ENCODE data around the gene TMEM144. TPM values are rescaled to one million over a fixed set of nuclear protein-coding genes. Genes with fewer than 3 reads are reported as not detected.

The TMEM144 gene
- total RNA-seq, 1 experiment from 2014 or later: 3.4 TPM

DNA sequence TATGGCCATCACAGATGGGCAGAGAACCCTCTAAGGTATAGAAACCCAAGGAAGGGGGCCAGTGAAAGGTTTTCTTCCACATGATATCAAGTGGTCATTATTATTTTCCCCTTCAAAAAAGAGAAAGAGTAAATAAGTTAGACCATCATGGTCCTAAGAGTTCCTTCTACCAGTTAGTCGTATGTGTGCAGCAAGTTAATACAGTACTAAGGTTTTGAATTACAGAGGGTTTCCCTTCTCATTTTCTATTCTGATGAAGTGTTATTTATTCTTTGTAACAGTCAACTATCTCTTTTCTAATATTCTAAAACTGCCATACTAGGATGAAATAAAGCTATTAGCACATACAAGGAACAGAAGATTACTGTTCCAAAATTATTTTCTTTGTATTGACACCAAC is 94.4 kb downstream of the TMEM144 start:
- H2BK5ac ChIP-seq (ENCODE audit: insufficient read length, low read length): no peak overlapping the region
- H4K91ac ChIP-seq (ENCODE audit: insufficient read length, low read depth, low read length): no peak overlapping the region
- no peaks in the 10 kb centered on the region for H3K9me3 ChIP-seq (ENCODE audit: control insufficient read depth, low read depth, low read length)
- H3K4me1 Mint-ChIP-seq: peaks cover 0 to 2% of the 10 kb centered on the region in 2 experiments; a peak in 1 of 4 replicates
- no peak overlapping the region for H2BK20ac ChIP-seq (ENCODE audit: low read depth, low read length, poor library complexity, severe bottlenecking)
- H3K36me3 Mint-ChIP-seq (ENCODE audit: insufficient read depth in 1 of 3, low read depth in 3 of 3): peaks cover 0 to 2% (median 0%) of the 10 kb centered on the region in 3 experiments; a peak in 2 of 7 replicates
- no peak overlapping the region for H4K8ac ChIP-seq (replicated peaks; ENCODE audit: insufficient read length, low read depth, low read length)
- H3K56ac ChIP-seq (ENCODE audit: insufficient read length, low read depth, low read length): no peak overlapping the region
- H3K27ac Mint-ChIP-seq: no peak overlapping the region
- no peak for DNase-seq
- no CpG with 5 or more reads among the region's 1 CpG for WGBS (ENCODE audit: extremely low coverage, insufficient read length, low lambda C conversion rate)
- H3K4me3 Mint-ChIP-seq: no peak overlapping the region
- no peak overlapping the region for H3K4me2 ChIP-seq (ENCODE audit: insufficient read depth, insufficient read length, low read length)
- no peak overlapping the region for H2BK120ac ChIP-seq (ENCODE audit: low read depth, low read length, poor library complexity, severe bottlenecking)
- H3K4me1 ChIP-seq (ENCODE audit: insufficient read depth, low read length): no peaks in the 10 kb centered on the region
- no peaks in the 10 kb centered on the region for H3K23me2 ChIP-seq (ENCODE audit: insufficient read length, low read depth, low read length, poor library complexity, severe bottlenecking)
- H3K9ac ChIP-seq (ENCODE audit: extremely low read depth, insufficient read length, low read length): no peak overlapping the region
- no peak overlapping the region for H2AK5ac ChIP-seq (ENCODE audit: insufficient read length, low read length)
- H2BK15ac ChIP-seq (ENCODE audit: low read depth, low read length): no peak overlapping the region
- no peaks in the 10 kb centered on the region for H3K79me2 ChIP-seq (ENCODE audit: insufficient read depth, low read length)
- H3K4ac ChIP-seq (ENCODE audit: low read depth, low read length): no peak overlapping the region
- H3K23ac ChIP-seq (ENCODE audit: insufficient read length, low read depth, low read length): no peak overlapping the region
- no peaks in the 10 kb centered on the region for H3K27me3 ChIP-seq (ENCODE audit: insufficient read depth, low read length)
- TF ChIP-seq, protein P1, sequence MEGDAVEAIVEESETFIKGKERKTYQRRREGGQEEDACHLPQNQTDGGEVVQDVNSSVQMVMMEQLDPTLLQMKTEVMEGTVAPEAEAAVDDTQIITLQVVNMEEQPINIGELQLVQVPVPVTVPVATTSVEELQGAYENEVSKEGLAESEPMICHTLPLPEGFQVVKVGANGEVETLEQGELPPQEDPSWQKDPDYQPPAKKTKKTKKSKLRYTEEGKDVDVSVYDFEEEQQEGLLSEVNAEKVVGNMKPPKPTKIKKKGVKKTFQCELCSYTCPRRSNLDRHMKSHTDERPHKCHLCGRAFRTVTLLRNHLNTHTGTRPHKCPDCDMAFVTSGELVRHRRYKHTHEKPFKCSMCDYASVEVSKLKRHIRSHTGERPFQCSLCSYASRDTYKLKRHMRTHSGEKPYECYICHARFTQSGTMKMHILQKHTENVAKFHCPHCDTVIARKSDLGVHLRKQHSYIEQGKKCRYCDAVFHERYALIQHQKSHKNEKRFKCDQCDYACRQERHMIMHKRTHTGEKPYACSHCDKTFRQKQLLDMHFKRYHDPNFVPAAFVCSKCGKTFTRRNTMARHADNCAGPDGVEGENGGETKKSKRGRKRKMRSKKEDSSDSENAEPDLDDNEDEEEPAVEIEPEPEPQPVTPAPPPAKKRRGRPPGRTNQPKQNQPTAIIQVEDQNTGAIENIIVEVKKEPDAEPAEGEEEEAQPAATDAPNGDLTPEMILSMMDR (conservative IDR thresholded peaks at IDR 0.05): no peak
- no peak overlapping the region for H3T11ph ChIP-seq (ENCODE audit: low read length)
- H3K18ac ChIP-seq (ENCODE audit: insufficient read length, low read depth, low read length): no peak overlapping the region
- no peaks in the 10 kb centered on the region for H3K27me3 Mint-ChIP-seq (ENCODE audit: low read depth)
- H3K79me1 ChIP-seq (ENCODE audit: insufficient read depth, low read depth, low read length, poor library complexity, severe bottlenecking): no peaks in the 10 kb centered on the region
- no peaks in the 10 kb centered on the region for H4K20me1 ChIP-seq (ENCODE audit: control insufficient read depth, insufficient read depth, insufficient read length)
- peaks cover 3 to 5% of the 10 kb centered on the region in 2 experiments; a peak in 3 of 5 replicates for H3K9me3 Mint-ChIP-seq
- no peak overlapping the region for H2BK12ac ChIP-seq (ENCODE audit: insufficient read length, low read depth, low read length)
- no peak overlapping the region for H3K27ac ChIP-seq (ENCODE audit: insufficient read length, low read depth, low read length)
- no peak overlapping the region for H4K5ac ChIP-seq (ENCODE audit: insufficient read length, low read depth, low read length)
- H3K14ac ChIP-seq (ENCODE audit: insufficient read depth, low read length): no peak overlapping the region
- H2AFZ ChIP-seq (ENCODE audit: low read length): no peak overlapping the region

Other genes with a start within 250 kb of the TMEM144 start
- gene GASK1B, start 37.5 kb upstream of the TMEM144 start, total RNA-seq (2021): not detected in 2 replicates

Data from H9 (cell line).